Measurements from ENCODE around the gene ZNF467. TPM values are rescaled to one million over a fixed set of nuclear protein-coding genes. Genes with fewer than 3 reads are reported as not detected.

Gene ZNF467
- total RNA-seq, 1 experiment from 2014 or later: 0.71 TPM

GRCh38 chr7:149723082-149723767 is 50.2 kb downstream of the ZNF467 start:
- peaks cover 5% of the 10 kb centered on the region for H3K4me1 ChIP-seq (ENCODE audit: low read length)
- no peak overlapping the region for H3K9ac ChIP-seq (ENCODE audit: low read length)
- no peaks in the 10 kb centered on the region for H3K36me3 ChIP-seq (ENCODE audit: insufficient read depth, low read length)
- H3K9me2 ChIP-seq (replicated peaks; ENCODE audit: insufficient read depth, low read length): no peaks in the 10 kb centered on the region
- no peaks in the 10 kb centered on the region for H4K20me1 ChIP-seq (ENCODE audit: insufficient read depth, low read depth, low read length)
- no peak overlapping the region for H3K4me2 ChIP-seq (ENCODE audit: low read depth, low read length, poor library complexity, severe bottlenecking)
- H3K27me3 ChIP-seq (ENCODE audit: low read length): no peaks in the 10 kb centered on the region
- peaks cover 9% of the 10 kb centered on the region for H3K79me2 ChIP-seq (ENCODE audit: low read length)
- no peak overlapping the region for H3K4me3 ChIP-seq (ENCODE audit: low read length)
- DNase-seq: no peak
- H3K27ac ChIP-seq (ENCODE audit: low read length): no peak overlapping the region
- no peak overlapping the region for H2AFZ ChIP-seq (ENCODE audit: low read length)
- no peaks in the 10 kb centered on the region for H3K9me3 ChIP-seq (ENCODE audit: low read length)

GRCh38 chr7:149722356-149722957 is 50.9 kb downstream of the ZNF467 start:
- no peak overlapping the region for H3K9ac ChIP-seq (ENCODE audit: low read length)

GRCh38 chr7:149721084-149721601 is 52.2 kb downstream of the ZNF467 start:
- no peak for DNase-seq
- H3K9ac ChIP-seq (ENCODE audit: low read length): no peak overlapping the region
- H3K9me3 ChIP-seq (ENCODE audit: low read length): no peaks in the 10 kb centered on the region
- no peak overlapping the region for H3K4me3 ChIP-seq (ENCODE audit: low read length)
- H3K27ac ChIP-seq (ENCODE audit: low read length): no peak overlapping the region
- no peak overlapping the region for H2AFZ ChIP-seq (ENCODE audit: low read length)
- H3K4me1 ChIP-seq (ENCODE audit: low read length): peaks cover 14% of the 10 kb centered on the region
- no peaks in the 10 kb centered on the region for H3K36me3 ChIP-seq (ENCODE audit: insufficient read depth, low read length)
- H3K4me2 ChIP-seq (ENCODE audit: low read depth, low read length, poor library complexity, severe bottlenecking): no peak overlapping the region
- H4K20me1 ChIP-seq (ENCODE audit: insufficient read depth, low read depth, low read length): no peaks in the 10 kb centered on the region
- no peaks in the 10 kb centered on the region for H3K27me3 ChIP-seq (ENCODE audit: low read length)
- peaks cover 27% of the 10 kb centered on the region for H3K79me2 ChIP-seq (ENCODE audit: low read length)
- H3K9me2 ChIP-seq (replicated peaks; ENCODE audit: insufficient read depth, low read length): no peaks in the 10 kb centered on the region

More at GRCh38 chr7:149722356-149722957, 50.9 kb downstream of the ZNF467 start:
- Histone ChIP-seq H3K4me1 (ENCODE audit: low read length) (peaks cover 5% of the 10 kb centered on the region), H3K9me3 (ENCODE audit: low read length) (no peaks in the 10 kb centered on the region), H3K36me3 (ENCODE audit: insufficient read depth, low read length) (no peaks in the 10 kb centered on the region), H3K4me3 (ENCODE audit: low read length) (no peak overlapping the region), H3K79me2 (ENCODE audit: low read length) (peaks cover 14% of the 10 kb centered on the region), H4K20me1 (ENCODE audit: insufficient read depth, low read depth, low read length) (no peaks in the 10 kb centered on the region), H3K27ac (ENCODE audit: low read length) (no peak overlapping the region), H3K27me3 (ENCODE audit: low read length) (no peaks in the 10 kb centered on the region), H3K9me2 (replicated peaks; ENCODE audit: insufficient read depth, low read length) (no peaks in the 10 kb centered on the region), H3K4me2 (ENCODE audit: low read depth, low read length, poor library complexity, severe bottlenecking) (no peak overlapping the region), H2AFZ (ENCODE audit: low read length) (no peak overlapping the region)
- no peak for DNase-seq

GRCh38 chr7:149720372-149721083 is 52.9 kb downstream of the ZNF467 start:
- H3K36me3 ChIP-seq (ENCODE audit: insufficient read depth, low read length): no peaks in the 10 kb centered on the region
- H3K4me1 ChIP-seq (ENCODE audit: low read length): peaks cover 20% of the 10 kb centered on the region
- no peaks in the 10 kb centered on the region for H4K20me1 ChIP-seq (ENCODE audit: insufficient read depth, low read depth, low read length)
- H3K9ac ChIP-seq (ENCODE audit: low read length): no peak overlapping the region
- H3K79me2 ChIP-seq (ENCODE audit: low read length): peaks cover 33% of the 10 kb centered on the region
- no peak overlapping the region for H3K4me2 ChIP-seq (ENCODE audit: low read depth, low read length, poor library complexity, severe bottlenecking)
- H3K27me3 ChIP-seq (ENCODE audit: low read length): no peaks in the 10 kb centered on the region
- H3K9me2 ChIP-seq (replicated peaks; ENCODE audit: insufficient read depth, low read length): no peaks in the 10 kb centered on the region
- no peak for DNase-seq
- H3K27ac ChIP-seq (ENCODE audit: low read length): no peak overlapping the region
- no peaks in the 10 kb centered on the region for H3K9me3 ChIP-seq (ENCODE audit: low read length)
- H2AFZ ChIP-seq (ENCODE audit: low read length): no peak overlapping the region
- H3K4me3 ChIP-seq (ENCODE audit: low read length): no peak overlapping the region

- Histone ChIP-seq H3K4me3 (ENCODE audit: low read length) (no peak overlapping the region), H4K20me1 (ENCODE audit: insufficient read depth, low read depth, low read length) (no peaks in the 10 kb centered on the region), H3K4me1 (ENCODE audit: low read length) (peaks cover 21% of the 10 kb centered on the region), H3K9ac (ENCODE audit: low read length) (no peak overlapping the region), H3K36me3 (ENCODE audit: insufficient read depth, low read length) (no peaks in the 10 kb centered on the region), H3K79me2 (ENCODE audit: low read length) (peaks cover 39% of the 10 kb centered on the region), H2AFZ (ENCODE audit: low read length) (no peak overlapping the region), H3K27ac (ENCODE audit: low read length) (no peak overlapping the region), H3K4me2 (ENCODE audit: low read depth, low read length, poor library complexity, severe bottlenecking) (no peak overlapping the region), H3K27me3 (ENCODE audit: low read length) (no peaks in the 10 kb centered on the region), H3K9me3 (ENCODE audit: low read length) (no peaks in the 10 kb centered on the region), H3K9me2 (replicated peaks; ENCODE audit: insufficient read depth, low read length) (no peaks in the 10 kb centered on the region)
- DNase-seq: no peak
Measured at GRCh38 chr7:149719912-149720335, 53.5 kb downstream of the ZNF467 start.

GRCh38 chr7:149719050-149719899 is 54.1 kb downstream of the ZNF467 start:
- DNase-seq: no peak
- Histone ChIP-seq H3K27me3 (ENCODE audit: low read length) (no peaks in the 10 kb centered on the region), H2AFZ (ENCODE audit: low read length) (no peak overlapping the region), H3K9ac (ENCODE audit: low read length) (no peak overlapping the region), H3K27ac (ENCODE audit: low read length) (no peak overlapping the region), H3K9me3 (ENCODE audit: low read length) (no peaks in the 10 kb centered on the region), H3K4me1 (ENCODE audit: low read length) (peaks cover 22% of the 10 kb centered on the region), H3K36me3 (ENCODE audit: insufficient read depth, low read length) (no peaks in the 10 kb centered on the region), H3K4me2 (ENCODE audit: low read depth, low read length, poor library complexity, severe bottlenecking) (no peak overlapping the region), H3K9me2 (replicated peaks; ENCODE audit: insufficient read depth, low read length) (no peaks in the 10 kb centered on the region), H3K4me3 (ENCODE audit: low read length) (no peak overlapping the region), H4K20me1 (ENCODE audit: insufficient read depth, low read depth, low read length) (no peaks in the 10 kb centered on the region), H3K79me2 (ENCODE audit: low read length) (peaks cover 40% of the 10 kb centered on the region)

GRCh38 chr7:149718730-149719049 is 54.7 kb downstream of the ZNF467 start:
- Histone ChIP-seq H3K4me2 (ENCODE audit: low read depth, low read length, poor library complexity, severe bottlenecking) (no peak overlapping the region), H3K9ac (ENCODE audit: low read length) (no peak overlapping the region), H3K27ac (ENCODE audit: low read length) (no peak overlapping the region), H3K9me3 (ENCODE audit: low read length) (no peaks in the 10 kb centered on the region), H2AFZ (ENCODE audit: low read length) (no peak overlapping the region), H3K9me2 (replicated peaks; ENCODE audit: insufficient read depth, low read length) (no peaks in the 10 kb centered on the region), H3K4me1 (ENCODE audit: low read length) (peaks cover 26% of the 10 kb centered on the region), H3K79me2 (ENCODE audit: low read length) (peaks cover 40% of the 10 kb centered on the region), H4K20me1 (ENCODE audit: insufficient read depth, low read depth, low read length) (no peaks in the 10 kb centered on the region), H3K27me3 (ENCODE audit: low read length) (no peaks in the 10 kb centered on the region), H3K4me3 (ENCODE audit: low read length) (no peak overlapping the region), H3K36me3 (ENCODE audit: insufficient read depth, low read length) (no peaks in the 10 kb centered on the region)
- DNase-seq: no peak
